Muscle of leg (tissue), 11 donors: ENCODE data around the gene UBE2E2. TPM values are rescaled to one million over a fixed set of nuclear protein-coding genes. Genes with fewer than 3 reads are reported as not detected.

Experiments
- DNase-seq: peaks from one replicate; pipeline ENCODE4 v3.0.0; 2013
- H3K27ac ChIP-seq: one replicate; pipeline ENCODE4 v1.5.1; 2013; ENCODE audit warnings: mild to moderate bottlenecking, low read length, control low read depth
- H3K27me3 ChIP-seq: one replicate; pipeline ENCODE4 v1.6.1; 2013; ENCODE audit warnings: low read length; ENCODE audit not compliant: control insufficient read depth, insufficient read depth
- H3K36me3 ChIP-seq: one replicate; pipeline ENCODE4 v1.6.1; 2013; ENCODE audit warnings: low read length; ENCODE audit not compliant: control insufficient read depth, insufficient read depth
- H3K4me1 ChIP-seq: one replicate; pipeline ENCODE4 v1.6.1; 2013; ENCODE audit warnings: low read length; ENCODE audit not compliant: control insufficient read depth, insufficient read depth
- H3K4me3 ChIP-seq: one replicate; pipeline ENCODE4 v1.5.1; 2013; ENCODE audit warnings: low read length, control low read depth
- H3K9me3 ChIP-seq: replicated peaks from 2 replicates; pipeline ENCODE4 v1.6.1; 2013; ENCODE audit warnings: low read depth, low read length; ENCODE audit not compliant: control insufficient read depth
- WGBS: methylation state at CpG from one replicate; pipeline ENCODE4 v1.1.5; 2013; ENCODE audit warnings: missing lambda C conversion rate; ENCODE audit not compliant: insufficient coverage; 5-methylcytosine and 5-hydroxymethylcytosine counted together
- polyA plus RNA-seq, 8 donors: library from polyadenylated mRNA; unstranded; fragments of 120-200 nt; gene quantifications; one replicate each; pipeline versions ENCODE4 v1.2.1 to v1.2.3, GENCODE V29; 2013; ENCODE audit warnings: inconsistent platforms in 1 of 8, low replicate concordance in 1 of 8; ENCODE audit not compliant: insufficient read length in 8 of 8, insufficient read depth in 1 of 8
- total RNA-seq: library from RNA; stranded (reverse); fragments of 120-200 nt; gene quantifications from one replicate; pipeline ENCODE4 v1.2.4, GENCODE V29; 2013

UBE2E2 gene
- total and polyA plus RNA-seq, 9 donors = 19.2 to 41.4 (median 35.1) TPM

DNA sequence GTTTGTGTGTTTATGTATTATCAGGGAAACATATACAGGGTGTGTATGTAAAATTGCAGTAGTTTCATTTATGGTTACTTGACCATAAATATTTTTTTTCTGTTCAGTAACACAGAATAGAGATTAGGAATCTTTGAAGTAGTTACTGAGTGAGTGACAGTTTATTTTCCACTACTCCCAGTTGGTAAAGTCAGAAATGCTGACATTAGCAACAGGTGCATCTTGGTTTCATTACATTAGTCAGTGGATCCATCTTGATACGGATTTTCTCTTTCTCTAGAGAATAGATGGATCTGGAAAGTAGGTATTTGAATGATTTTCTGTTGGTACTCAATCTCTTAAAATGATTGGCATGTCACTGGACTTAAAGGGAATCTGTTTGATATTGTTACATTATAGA lies 6.0 kb downstream of the UBE2E2 start:
- no peak for DNase-seq
- Histone ChIP-seq H3K9me3 (no peaks in the 10 kb centered on the region), H3K27ac (no peak overlapping the region), H3K36me3 (peaks cover 3% of the 10 kb centered on the region), H3K4me3 (no peak overlapping the region), H3K27me3 (no peaks in the 10 kb centered on the region), H3K4me1 (peaks cover 2% of the 10 kb centered on the region)
- WGBS = no CpG with 5 or more reads among the region's 1 CpG

DNA sequence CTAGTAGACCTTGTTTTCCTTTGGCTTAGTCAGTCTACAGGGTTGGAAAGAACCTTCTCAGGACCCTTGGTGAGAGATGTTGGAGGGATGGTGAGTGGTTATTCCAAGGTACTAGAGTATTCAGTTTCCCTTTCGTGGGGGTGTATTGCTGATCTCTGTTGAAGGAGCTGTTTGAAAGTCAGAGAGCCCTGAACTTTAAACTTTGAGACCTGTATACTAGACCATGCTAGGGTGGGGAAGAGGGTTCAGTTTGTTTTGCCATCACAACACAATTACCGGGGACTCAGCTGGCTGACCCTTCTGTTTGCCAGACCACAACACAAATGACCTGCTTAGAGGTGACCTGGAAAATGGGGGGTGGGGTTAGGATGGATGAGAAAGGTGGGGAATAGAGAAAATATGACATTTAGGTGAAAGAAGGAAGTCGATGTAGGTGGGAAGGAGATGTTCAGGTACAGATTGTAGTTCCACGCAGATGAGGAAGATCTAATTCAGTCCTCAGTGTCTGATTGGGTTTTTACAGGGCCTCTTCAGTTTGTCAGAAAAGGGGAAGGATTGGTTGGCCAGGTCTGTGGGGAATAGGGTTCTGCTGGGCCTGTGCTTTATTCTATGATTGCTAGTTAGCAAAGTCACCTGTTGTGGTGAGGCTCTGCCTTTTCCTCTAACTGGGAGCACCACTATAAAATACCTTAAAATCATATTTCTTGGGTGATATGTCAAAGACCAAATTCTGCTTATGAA lies 6.8 kb downstream of the UBE2E2 start:
- Histone ChIP-seq H3K4me3 (no peak overlapping the region), H3K4me1 (no peaks in the 10 kb centered on the region), H3K36me3 (peaks cover 3% of the 10 kb centered on the region), H3K27ac (no peak overlapping the region), H3K9me3 (no peaks in the 10 kb centered on the region), H3K27me3 (no peaks in the 10 kb centered on the region)
- 100% methylated on average over 1 of the region's 4 CpGs for WGBS
- no peak for DNase-seq

DNA sequence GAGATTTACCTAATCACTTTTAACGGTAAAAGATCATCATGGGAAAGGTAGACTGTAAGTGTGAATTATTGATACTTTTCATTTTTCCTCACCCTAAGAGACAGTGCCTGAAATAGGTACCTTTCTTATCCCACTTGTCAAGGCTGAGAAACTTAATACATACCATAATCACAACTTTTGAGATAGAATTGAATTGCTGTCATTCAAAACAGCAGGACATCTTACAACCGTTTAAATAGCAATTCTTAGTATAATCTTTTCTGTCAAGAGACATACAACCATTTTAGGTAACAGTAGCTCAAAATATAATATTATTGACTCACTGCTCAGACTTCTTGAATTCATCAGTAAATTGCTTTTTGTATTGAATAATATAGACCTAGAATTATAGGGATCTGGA lies 10.7 kb downstream of the UBE2E2 start:
- DNase-seq = no peak
- Histone ChIP-seq H3K9me3 (no peaks in the 10 kb centered on the region), H3K4me1 (no peaks in the 10 kb centered on the region)

DNA sequence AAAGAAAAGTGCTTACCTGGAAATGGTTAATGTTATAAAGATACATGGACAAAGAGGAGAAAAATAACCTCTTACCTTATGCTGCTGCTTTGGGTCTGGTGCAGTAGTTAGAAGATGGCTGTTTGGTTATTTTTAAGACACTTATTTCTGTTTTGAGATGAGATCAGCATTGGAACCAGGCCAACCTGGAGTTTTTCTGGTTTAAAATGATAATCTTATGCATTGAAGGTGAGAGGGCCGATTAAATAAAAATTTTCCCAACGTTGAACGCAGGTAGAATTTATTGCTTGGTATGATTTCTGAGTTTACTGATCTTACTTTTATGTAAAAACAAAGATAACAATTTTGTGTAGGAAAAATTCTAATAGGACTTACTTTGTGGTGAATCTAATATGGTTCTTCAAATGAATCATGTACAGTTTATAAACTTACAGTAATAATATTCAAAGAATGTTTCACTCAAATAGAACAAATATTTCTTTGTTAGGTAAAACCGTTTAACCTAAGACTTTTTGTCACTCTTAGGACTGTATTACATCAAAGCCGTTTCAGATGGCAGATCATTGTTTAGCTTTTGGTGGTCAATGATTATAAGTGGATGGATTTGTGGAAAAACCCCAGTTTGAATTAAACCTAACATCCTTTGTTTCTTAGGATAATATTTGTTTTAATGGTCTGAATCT lies 14.9 kb downstream of the UBE2E2 start:
- Histone ChIP-seq H3K36me3 (no peaks in the 10 kb centered on the region), H3K4me3 (no peak overlapping the region), H3K27ac (no peak overlapping the region), H3K27me3 (no peaks in the 10 kb centered on the region), H3K4me1 (no peaks in the 10 kb centered on the region), H3K9me3 (peaks cover 2% of the 10 kb centered on the region)
- no CpG with 5 or more reads among the region's 5 CpGs for WGBS
- DNase-seq = peak; percentile 29

More for the DNA sequence above, 10.7 kb downstream of the UBE2E2 start:
- Histone ChIP-seq H3K36me3 (peaks cover 3% of the 10 kb centered on the region), H3K27ac (no peak overlapping the region), H3K4me3 (no peak overlapping the region), H3K27me3 (no peaks in the 10 kb centered on the region)
- WGBS = no CpG with 5 or more reads among the region's 2 CpGs

DNA sequence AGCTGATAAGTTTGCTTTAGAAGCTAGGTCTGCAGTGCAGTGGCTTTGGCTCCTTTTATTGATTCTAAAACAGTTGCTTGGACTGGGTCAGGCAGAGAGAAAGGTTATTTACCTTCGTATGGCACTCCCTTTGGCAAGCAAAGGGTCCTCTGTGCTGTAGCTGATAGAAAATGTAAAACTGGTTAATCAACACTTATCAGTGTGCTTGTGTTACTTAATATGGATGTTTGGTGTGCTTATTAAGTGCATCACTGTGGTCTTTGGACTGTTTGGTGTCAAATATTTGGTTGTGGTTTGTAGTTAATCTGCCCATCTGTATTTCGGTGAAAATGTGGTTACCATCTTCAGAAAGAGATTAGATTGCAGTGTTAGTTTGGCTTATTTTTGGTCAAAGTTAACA lies 16.0 kb downstream of the UBE2E2 start:
- Histone ChIP-seq H3K4me3 (no peak overlapping the region), H3K4me1 (no peaks in the 10 kb centered on the region), H3K36me3 (no peaks in the 10 kb centered on the region), H3K27me3 (no peaks in the 10 kb centered on the region), H3K27ac (no peak overlapping the region), H3K9me3 (peaks cover 6% of the 10 kb centered on the region)
- WGBS = 57% methylated on average over 2 of the region's 2 CpGs
- DNase-seq = no peak

DNA sequence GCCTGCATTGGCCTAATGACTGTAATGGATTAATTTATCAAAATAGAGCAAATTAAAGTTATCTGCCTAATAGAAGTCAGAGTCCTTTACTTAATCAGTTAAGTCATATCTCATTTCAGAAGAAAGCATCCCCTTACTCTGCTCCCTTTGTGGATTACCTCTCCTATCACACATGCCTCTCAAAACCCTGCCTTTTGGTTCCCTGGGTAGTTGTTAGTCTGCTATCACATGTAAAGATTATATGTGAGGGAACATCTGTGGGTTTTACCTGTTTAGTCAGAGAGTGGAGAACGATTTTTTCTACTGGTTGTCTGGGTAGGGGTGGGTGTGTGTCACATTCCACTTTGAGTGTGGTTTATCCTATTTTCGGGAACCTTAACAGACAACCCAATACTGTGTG lies 16.4 kb downstream of the UBE2E2 start:
- WGBS = 20% methylated on average over 1 of the region's 2 CpGs
- no peaks in the 10 kb centered on the region for H3K36me3 ChIP-seq
- no peak overlapping the region for H3K4me3 ChIP-seq
- peaks cover 6% of the 10 kb centered on the region for H3K9me3 ChIP-seq
- no peak overlapping the region for H3K27ac ChIP-seq
- no peaks in the 10 kb centered on the region for H3K4me1 ChIP-seq
- no peaks in the 10 kb centered on the region for H3K27me3 ChIP-seq
- no peak for DNase-seq

DNA sequence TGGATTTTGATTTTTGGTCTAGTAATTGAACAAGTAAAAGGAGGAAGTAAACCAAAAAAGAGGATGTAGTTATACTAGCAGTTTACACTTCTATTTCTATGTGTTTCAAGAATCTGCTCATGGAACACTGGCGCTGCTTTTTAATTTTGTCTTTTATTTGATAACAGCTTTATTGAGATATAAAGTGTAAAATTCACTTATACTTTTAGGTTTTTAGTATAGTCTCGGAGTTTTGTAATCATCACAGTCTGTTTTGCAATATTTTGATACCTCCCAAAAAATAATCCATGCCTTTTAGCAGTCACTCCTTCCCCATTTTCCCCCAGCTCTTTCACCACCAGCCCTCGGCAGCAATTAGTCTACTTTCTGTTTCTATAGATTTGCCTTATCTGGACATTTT lies 18.0 kb downstream of the UBE2E2 start:
- WGBS = no CpG with 5 or more reads among the region's 3 CpGs

DNA sequence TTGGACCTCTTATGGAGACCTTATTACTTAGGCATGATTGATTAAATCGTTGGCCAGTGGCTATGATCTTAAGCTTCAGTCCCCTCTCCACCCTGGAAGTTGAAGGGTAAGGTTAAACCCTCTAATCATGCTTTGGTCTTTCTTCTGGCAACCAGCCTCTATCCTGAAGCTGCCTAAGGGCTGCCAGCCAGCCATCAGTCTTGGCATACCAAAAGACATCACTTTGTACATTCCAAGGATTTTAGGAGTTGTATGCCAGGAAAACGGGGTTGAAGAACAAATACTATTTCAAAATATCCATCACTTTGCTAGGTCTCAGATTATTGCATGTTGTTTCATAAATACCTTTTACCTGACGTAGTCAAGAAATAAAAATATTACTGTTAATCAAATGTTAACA lies 28.9 kb downstream of the UBE2E2 start:
- H3K27ac ChIP-seq = no peak overlapping the region
- WGBS = no CpG with 5 or more reads among the region's 3 CpGs
- H3K36me3 ChIP-seq = no peaks in the 10 kb centered on the region
- no peaks in the 10 kb centered on the region for H3K27me3 ChIP-seq
- H3K4me1 ChIP-seq = no peaks in the 10 kb centered on the region
- DNase-seq = no peak
- no peak overlapping the region for H3K4me3 ChIP-seq
- H3K9me3 ChIP-seq = no peaks in the 10 kb centered on the region

More for the DNA sequence above, 18.0 kb downstream of the UBE2E2 start:
- Histone ChIP-seq H3K36me3 (no peaks in the 10 kb centered on the region), H3K4me1 (no peaks in the 10 kb centered on the region), H3K27me3 (no peaks in the 10 kb centered on the region), H3K9me3 (peaks cover 6% of the 10 kb centered on the region), H3K27ac (no peak overlapping the region), H3K4me3 (no peak overlapping the region)
- DNase-seq = no peak

DNA sequence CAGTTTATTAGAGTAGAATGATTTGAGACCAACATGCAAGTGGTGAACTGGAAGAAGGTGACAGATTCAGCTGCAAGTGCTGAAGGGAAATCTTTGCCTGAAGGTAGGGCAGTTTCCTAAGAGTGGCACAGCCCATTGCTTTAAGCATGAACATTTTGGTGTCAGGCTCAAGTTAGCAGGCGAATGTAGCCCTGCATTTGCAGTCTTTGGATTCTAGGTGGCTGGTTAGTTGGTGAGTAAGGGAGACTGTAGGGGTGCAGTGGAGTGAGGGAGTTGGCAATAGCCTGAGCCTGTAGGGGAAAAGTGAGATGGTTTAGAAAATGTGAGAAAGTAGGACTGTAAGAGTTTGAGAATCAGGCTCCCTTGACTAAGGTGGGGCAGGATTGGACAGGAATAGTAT lies 29.7 kb downstream of the UBE2E2 start:
- WGBS = 93% methylated on average over 1 of the region's 1 CpG
- no peak overlapping the region for H3K27ac ChIP-seq
- no peak for DNase-seq
- H3K27me3 ChIP-seq = no peaks in the 10 kb centered on the region
- H3K9me3 ChIP-seq = no peaks in the 10 kb centered on the region
- H3K36me3 ChIP-seq = no peaks in the 10 kb centered on the region
- no peaks in the 10 kb centered on the region for H3K4me1 ChIP-seq
- H3K4me3 ChIP-seq = no peak overlapping the region

DNA sequence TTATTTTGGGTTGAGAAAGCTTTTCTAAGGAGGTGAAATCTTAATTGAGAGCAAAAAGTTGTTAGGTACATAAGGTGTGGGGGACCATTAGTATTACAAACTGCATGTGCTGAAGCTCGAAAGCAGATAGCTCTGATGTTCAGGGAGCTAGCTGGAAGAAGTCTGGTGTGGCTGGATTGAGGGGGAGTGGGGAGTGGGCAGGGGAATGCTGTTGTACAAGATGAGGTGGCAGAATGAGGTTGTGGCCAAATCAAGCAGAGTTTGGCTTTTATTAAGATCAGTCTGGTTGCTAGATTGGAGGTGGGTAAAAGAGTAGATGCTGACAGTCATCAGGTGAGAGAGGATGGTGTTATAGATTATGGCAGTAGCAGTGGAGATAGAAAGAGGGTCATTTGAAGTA lies 32.1 kb downstream of the UBE2E2 start:
- Histone ChIP-seq H3K27me3 (no peaks in the 10 kb centered on the region), H3K27ac (no peak overlapping the region), H3K4me3 (no peak overlapping the region), H3K4me1 (no peaks in the 10 kb centered on the region), H3K36me3 (no peaks in the 10 kb centered on the region), H3K9me3 (no peaks in the 10 kb centered on the region)
- no peak for DNase-seq
- WGBS = 92% methylated on average over 1 of the region's 1 CpG
